ENCODE data around the gene RILPL1.

Gene RILPL1

DNA sequence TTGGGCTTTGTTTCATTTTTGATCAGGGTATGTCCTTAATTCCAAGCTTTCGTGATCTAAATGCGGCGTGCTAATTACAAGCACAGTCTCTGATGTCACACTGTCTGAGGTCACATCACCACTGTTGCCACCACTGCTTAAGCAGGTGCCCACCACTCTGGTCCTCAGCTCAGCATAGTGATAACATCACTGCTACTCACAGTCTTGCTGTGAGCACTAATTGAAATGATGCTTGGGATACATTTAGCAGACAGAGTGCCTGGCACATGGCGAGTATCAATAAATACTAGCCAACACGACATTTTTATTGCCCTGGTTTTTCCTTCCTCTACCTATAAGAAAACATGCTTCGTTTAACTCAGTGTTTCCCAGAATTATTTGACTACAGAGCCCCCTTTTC, 104.9 kb downstream of the RILPL1 start:
- DNase-seq (ENCODE audit: low read depth in 2 of 2) = no peak

DNA sequence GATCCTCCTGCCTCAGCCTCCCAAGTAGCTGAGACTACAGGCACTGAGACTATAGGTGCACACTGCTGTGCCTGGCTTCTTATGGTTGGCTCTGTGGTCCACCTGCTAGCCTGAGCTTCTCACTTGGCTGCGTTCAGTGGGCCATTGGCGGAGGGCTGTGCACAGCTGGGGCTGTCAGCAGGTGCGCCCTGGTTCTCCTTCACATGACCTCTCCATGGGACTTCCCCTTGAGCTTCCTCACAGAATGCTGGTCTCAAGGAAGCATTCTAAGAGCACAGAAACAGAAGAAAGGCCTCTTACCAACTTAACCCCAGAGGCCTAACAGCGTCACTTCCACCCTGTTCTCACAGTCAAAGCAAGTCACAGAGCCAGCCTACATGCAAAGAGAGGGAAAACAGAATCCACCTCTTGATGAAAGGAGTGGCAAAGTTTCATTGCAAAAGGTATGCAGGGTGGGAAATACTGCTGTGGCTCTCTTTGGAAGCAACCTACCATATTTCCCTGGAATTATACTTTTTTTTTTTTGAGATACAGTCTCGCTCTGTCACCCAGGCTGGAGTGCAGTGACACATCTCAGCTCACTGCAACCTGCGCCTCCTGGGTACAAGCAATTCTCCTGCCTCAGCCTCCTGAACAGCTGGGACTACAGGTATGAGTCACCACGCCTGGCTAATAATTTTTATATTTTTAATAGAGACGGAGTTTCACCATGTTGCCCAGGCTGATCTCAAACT, 106.3 kb downstream of the RILPL1 start:
- no peak for DNase-seq (ENCODE audit: low read depth in 2 of 2)

DNA sequence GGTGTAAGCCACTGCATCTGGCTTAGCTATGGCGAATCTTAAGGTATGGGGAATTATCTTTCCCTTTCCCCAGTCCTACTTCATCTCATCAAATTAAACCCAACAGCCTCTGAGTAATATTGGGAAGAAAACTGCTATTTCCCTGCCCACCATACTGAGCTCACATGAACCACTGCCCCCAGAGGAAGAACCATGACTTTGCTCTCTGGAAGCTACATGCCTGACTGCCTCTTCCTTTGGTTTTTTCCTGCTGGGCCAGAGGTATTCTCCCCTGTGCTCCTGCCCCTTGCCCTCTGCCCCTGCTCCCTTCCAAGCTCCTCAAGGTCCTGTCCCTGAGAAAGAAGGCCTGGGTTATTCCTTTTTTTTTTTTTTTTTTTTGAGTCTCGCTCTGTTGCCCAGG, 112.2 kb downstream of the RILPL1 start:
- DNase-seq (ENCODE audit: low read depth in 2 of 2) = no peak

Measured in stimulated activated CD4-positive, alpha-beta T cell treated with anti-CD3 and anti-CD28 coated beads, Interleukin-12 subunit alpha, Interleukin-12 subunit beta, amount 100 ng/mL, for 24 hours (primary cell).